Dermis lymphatic vessel endothelial cell (primary cell): Measurements from ENCODE around the gene FER. TPM values are rescaled to one million over a fixed set of nuclear protein-coding genes. Genes with fewer than 3 reads are reported as not detected.

Experiments used
- total RNA-seq: library from RNA; depleted of rRNA; stranded (reverse); fragments of >200 nt; gene quantifications from 2 replicates; pipeline ENCODE4 v1.2.1, GENCODE V29; 2014

The FER gene
- 18.2 and 19.5 TPM in 2 replicates for total RNA-seq

GRCh38 chr5:108747774-108748400 is at the start of gene FER:
TSS of gene FER (plus strand) at chr5:108747897. CDS start at chr5:108798183, 50,286 bp downstream.

